ENCODE results near the gene JPH3. TPM values are rescaled to one million over a fixed set of nuclear protein-coding genes. Genes with fewer than 3 reads are reported as not detected.

Gene JPH3
- 0.08 TPM for total RNA-seq
- long read RNA-seq = 0 reads

DNA sequence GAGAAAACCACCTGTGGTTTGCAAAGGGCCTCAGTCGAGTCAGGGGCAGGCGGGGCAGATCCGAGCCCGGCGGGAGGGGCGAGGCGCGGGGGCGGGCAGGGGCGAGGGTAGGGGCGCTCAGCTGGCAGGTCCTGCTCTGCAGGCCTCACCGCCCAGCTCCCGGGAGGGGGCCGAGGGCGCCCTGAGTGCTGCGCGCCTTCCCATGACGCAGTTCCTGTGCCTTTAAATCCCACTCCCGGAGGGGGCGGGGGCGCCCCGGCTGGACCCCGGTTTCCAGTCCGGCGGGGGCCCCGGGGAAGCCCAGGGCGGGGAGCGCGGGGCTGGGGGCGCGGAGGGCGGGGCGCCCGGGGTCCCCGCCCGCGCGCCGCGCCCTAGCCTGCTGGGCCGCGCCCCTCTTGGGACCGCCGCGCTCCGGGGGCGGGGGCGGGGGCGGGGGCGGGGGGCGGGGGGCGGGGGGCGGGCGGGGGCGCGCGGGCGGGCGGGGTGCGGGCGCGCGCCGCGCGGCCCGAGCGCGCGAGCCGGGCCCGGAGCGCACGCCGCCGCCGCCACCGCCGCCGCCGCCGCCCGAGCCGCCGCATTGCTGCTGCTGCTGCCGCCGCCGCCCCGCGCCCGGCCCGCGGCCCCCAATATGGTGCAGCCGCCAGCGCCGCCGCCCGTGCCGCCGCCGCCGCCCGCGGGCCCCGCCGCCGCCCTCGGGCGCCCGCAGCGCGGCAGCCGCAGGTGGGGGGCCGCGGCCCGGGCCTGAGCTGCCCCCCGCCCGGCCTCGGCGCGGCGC, at the start of gene JPH3:
Gene JPH3, plus strand, starts transcription at position 508 of the 775 bp plus-strand sequence. CDS start 639 bp downstream, outside the sequence.
- DNase-seq (no peak), ATAC-seq (ENCODE audit: poor library complexity) (no peak)
- intact Hi-C loops (cut with DNase I) = no loop called here

GRCh38 chr16:87552772-87553573, 49.3 kb upstream of the JPH3 start:
- DNase-seq (no peak), ATAC-seq (ENCODE audit: poor library complexity) (no peak)
- intact Hi-C loops (cut with DNase I) = loop anchor here (10.0 kb wide), 2 partner anchors 82 to 138 kb away; no protein-coding TSS in a partner anchor

GRCh38 chr16:87554754-87555427, 47.4 kb upstream of the JPH3 start:
- ATAC-seq (ENCODE audit: poor library complexity) (no peak), DNase-seq (no peak)
- intact Hi-C loops (cut with DNase I) = loop anchor here (10.0 kb wide), 2 partner anchors 80 to 140 kb away; no protein-coding TSS in a partner anchor

DNA sequence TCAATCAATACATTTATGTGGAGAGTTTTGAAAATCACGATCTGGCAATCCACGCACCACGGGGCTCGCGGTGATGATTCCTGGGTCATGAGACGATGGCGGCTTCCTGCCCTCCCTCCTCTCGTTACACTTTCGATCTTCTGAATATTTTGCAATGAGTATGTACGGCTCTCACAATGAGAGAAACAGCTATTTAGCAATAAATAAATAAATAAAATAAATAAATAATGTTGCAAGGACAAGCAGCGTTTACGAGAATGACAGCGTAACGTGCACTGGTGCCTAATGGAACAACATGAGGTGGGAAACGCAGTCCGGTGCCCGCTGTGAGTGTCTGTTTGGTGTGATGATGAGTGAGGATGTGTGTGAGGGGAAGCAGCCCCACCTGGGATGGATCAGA, 46.7 kb upstream of the JPH3 start:
- DNase-seq = no peak
- intact Hi-C loops (cut with DNase I) = loop anchor here (10.0 kb wide), 2 partner anchors 79 to 141 kb away; no protein-coding TSS in a partner anchor
- ATAC-seq (ENCODE audit: poor library complexity) = no peak

DNA sequence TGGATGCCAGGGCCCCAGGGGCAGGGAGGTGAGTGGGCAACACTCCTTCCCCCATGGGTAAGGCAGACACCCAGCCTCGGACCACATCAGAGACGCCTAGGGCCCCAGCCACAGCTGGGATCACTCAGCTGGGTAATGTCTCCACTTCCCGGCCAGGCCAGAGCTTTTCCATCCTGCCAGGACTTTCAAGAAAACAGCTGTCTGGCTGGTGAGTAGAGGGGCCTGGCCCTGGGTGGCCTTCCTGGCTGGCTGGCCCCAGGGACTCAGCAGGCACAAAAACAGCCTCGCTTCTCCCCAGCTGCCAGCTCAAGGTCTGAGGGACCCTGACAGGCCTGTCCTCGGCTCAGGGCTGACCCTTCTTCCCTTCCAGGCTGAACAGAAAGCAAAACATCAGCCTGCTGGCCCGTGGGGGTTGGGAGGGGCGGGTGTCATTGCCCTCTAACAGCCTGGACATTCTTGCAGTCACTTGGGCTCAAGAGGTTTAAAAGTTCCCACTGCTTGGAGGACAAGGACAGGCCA, 45.3 kb upstream of the JPH3 start:
- DNase-seq (peak; percentile 80), ATAC-seq (ENCODE audit: poor library complexity) (peak; percentile 87)
- intact Hi-C loops (cut with DNase I) = loop anchor here (10.0 kb wide), 2 partner anchors 78 to 142 kb away; no protein-coding TSS in a partner anchor

GRCh38 chr16:87558682-87559081, 43.6 kb upstream of the JPH3 start:
- intact Hi-C loops (cut with DNase I) = loop anchor here (10.0 kb wide), 2 partner anchors 76 to 144 kb away; no protein-coding TSS in a partner anchor
- DNase-seq (no peak), ATAC-seq (ENCODE audit: poor library complexity) (no peak)

- ATAC-seq (ENCODE audit: poor library complexity) = no peak
- no peak for DNase-seq
- intact Hi-C loops (cut with DNase I) = loop anchor here (10.0 kb wide), 2 partner anchors 75 to 145 kb away; no protein-coding TSS in a partner anchor
Observed at GRCh38 chr16:87559945-87560344, 42.4 kb upstream of the JPH3 start.

DNA sequence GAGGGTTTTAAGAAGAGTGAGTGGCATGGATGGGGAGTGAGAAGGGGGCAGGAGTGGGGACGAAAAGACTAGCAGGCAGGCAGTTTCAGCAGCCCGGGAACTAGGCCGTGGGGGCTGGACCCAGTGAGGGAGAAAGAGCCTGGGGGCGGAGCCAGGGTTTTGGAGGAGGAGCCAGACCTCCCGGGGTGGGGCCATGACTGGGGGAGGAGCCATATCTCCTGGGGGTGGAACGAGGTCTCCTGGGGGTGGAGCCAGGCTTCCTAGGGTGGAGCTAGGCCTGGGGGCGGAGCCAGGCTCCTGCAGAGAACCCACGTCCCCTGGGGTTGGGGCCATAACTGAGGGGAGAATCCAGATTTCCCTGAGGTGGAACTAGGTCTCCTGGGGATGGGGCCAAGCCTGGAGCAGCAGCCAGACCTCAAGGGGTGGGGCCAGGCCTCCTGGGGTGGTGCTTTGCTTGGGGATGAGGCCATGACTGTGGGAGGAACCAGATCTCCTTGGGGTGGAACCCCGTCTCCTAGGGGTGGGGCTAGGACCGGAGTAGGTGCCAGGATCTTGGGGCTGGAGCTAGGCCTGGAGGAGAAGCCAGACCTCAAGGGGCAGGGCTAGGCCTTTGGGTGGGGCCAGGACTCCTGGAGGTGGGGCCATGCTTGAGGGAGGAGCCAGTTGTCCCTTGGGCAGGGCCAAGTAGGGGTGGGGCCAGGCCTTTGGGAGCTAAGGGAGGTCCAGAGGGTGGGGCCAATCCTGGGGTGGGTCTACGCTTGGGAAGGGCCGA, 41.7 kb upstream of the JPH3 start:
- ATAC-seq (ENCODE audit: poor library complexity) = peak; percentile 30
- intact Hi-C loops (cut with DNase I) = no loop called here
- peak; percentile 72 for DNase-seq

DNA sequence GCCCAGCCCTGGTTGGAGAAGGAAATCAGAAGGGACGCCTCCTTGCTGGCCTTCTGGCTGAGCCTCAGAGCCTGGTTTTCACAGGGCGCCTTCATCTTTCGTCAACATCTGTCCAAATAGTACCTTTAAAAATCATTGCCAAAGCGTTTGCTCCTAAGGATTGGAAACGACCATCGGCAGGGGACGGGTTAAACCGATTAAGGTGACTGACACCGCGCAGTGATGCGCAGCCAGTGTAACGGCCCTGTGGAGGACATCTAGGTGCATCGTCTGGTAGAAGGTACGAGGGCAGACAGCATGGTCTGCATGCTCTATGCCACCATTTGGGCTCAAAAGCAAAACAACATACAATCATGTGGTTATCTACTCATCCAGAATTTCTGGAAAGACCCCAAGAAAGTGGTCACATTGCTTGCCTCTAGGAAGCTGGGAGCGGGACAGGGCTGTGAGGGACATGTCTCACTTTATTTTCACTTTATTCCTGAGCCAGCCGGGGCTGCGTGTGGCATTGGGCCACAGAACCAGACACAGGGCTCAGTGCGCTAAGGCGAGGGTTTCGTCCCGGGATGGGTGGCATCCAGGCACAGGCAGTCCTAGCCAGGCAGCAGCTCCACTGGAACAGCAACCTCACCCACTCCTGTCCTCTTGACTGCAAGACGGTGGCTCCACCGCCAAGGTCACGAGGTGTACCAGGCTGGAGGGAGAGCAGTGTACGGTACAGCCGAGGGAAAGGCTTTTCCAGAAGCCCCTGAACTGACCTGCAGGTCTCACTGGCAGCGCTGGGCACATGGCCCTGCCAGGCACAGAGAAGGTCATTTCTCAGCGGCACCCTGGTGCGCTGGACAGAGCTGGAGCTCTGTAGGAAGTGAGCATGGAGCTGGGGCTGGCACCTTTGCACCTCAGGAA, 40.9 kb upstream of the JPH3 start:
- intact Hi-C loops (cut with DNase I) = no loop called here
- ATAC-seq (ENCODE audit: poor library complexity) (no peak), DNase-seq (no peak)

DNA sequence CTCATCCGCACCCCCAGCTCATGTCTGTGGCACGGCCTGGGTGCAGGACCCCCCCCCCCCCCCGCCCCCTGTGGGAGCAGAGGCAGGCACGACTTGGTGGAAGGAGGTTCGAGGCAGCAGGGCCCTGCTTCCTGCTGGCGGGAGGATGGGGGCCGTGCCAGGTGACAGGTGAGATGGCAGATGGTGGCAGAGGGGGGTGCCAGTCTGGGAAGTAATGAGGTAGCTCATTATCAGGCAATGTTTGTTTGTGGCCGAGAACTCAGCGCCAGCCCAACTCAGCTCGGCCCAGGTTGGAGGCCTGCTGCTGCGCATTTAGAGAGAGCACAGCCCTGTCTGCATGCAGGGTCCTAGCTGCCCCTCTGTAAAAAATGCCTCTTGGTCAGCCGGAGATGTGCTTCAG, 40.1 kb upstream of the JPH3 start:
- intact Hi-C loops (cut with DNase I) = no loop called here
- ATAC-seq (ENCODE audit: poor library complexity) (no peak), DNase-seq (no peak)

DNA sequence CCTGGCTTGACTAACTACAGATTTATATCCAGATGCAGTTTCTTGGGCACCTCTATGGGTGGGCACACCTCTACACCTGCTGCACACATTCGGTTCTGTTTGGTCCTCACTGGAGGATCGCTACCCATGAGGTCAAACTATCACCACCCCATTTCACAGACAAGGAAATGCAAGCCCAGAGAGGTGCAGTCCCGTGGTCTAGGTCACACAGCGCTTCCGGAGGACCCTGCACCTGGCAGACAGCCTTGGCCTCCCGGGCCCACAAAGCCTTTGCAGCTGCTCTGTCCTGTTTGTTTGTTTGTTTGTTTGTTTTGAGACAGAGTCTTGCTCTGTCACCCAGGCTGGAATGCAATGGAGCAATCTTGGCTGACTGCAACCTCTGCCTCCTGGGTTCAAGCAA, 39.3 kb upstream of the JPH3 start:
- DNase-seq (no peak), ATAC-seq (ENCODE audit: poor library complexity) (no peak)
- intact Hi-C loops (cut with DNase I) = no loop called here

DNA sequence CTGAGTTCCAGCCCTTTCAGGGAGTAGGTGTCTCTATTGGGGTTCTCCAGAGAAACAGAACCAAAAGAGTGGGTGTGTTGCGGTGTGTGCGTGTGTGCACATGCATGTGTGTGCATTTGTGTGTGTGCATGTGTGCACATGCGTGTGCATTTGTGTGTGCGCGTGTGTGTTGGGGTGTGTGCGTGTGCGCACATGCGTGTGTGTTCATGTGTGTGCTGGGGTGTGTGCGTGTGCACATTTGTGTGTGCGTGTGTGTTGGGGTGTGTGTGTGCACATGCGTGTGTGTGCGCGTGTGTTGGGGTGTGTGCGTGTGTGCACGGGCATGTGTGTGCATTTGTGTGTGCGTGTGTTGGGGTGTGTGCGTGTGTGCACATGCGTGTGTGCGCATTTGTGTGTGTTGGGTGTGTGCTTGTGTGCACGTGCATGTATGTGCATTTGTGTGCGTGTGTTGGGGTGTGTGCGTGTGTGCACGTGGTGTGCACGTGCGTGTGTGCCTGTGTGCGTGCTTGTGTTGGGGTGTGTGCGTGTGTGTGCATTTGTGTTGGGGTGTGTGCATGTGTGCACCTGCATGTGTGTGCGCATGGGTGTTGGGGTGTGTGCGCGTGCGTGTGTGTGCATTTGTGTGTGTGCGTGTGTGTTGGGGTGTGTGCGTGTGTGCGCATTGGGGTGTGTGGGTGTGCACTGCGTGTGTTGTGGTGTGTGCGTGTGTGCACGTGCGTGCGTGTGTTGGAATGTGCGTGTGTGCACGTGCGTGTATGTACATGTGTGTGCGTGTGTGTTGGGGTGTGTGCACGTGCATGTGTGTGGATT, 38.4 kb upstream of the JPH3 start:
- DNase-seq = no peak
- ATAC-seq (ENCODE audit: poor library complexity) = no peak
- intact Hi-C loops (cut with DNase I) = no loop called here

GRCh38 chr16:87564524-87564778, 37.9 kb upstream of the JPH3 start:
- intact Hi-C loops (cut with DNase I) = no loop called here

DNA sequence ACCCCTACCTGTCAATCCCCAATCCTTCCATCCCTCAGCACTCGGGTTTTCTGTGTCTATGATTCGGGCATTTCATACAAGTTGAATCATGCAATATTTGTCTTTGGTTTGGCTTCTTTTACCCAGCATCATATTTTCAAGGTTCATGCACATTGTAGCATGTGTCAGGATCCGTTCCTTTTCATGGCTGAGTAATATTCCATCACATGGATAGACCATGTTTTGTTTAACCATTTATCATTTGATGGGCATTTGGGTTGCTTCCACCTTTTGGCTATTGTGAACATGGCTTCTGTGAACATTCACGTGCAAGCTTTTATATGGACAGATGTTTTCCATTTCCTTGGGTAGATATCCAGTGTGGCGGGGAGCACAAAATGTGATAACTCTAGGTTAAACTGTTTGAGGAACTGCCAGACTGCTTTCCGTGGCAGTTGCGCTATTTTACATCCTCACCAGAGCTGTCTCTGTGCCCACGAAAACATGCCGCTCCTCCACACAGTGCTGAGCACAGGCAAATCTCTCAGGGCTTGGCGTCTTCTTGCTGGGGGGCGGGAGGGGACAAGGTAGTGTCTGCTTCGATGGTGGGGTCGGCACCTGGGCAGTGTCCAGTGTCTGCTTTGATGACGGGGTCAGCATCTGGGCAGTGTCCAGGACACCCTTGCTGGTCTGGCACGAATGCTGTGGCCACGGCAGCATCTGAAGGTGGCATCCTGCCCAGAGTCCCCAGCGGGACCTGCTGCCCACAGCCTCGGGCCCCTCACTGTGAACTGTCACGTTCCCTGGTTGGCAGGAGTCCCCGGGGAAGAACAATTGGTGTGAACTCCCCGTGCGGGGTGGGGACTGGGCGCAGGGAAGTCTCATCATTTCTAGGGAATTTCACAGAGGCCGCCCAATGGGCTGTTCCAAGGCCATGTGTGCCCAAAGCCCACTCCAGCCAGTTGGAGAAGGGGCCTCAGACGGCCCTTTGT, 32.4 kb upstream of the JPH3 start:
- ATAC-seq (ENCODE audit: poor library complexity) (peak; percentile 38), DNase-seq (no peak)
- intact Hi-C loops (cut with DNase I) = no loop called here

More at GRCh38 chr16:87564524-87564778, 37.9 kb upstream of the JPH3 start:
- no peak for ATAC-seq (ENCODE audit: poor library complexity)
- no peak for DNase-seq

- ATAC-seq (ENCODE audit: poor library complexity) (no peak), DNase-seq (no peak)
- intact Hi-C loops (cut with DNase I) = no loop called here
Observed at GRCh38 chr16:87570572-87570937, 31.8 kb upstream of the JPH3 start.
